HepG2 (cell line): ENCODE measurements around the gene STK32C. TPM values are rescaled to one million over a fixed set of nuclear protein-coding genes. Genes with fewer than 3 reads are reported as not detected.

Source experiments
- ATAC-seq: fragments of 200-7000 bp; cut with Tn5 transposase; 3 replicates; pipeline ENCODE4 v1.9.1; 2020; ENCODE audit warnings: mild to moderate bottlenecking, moderate library complexity
- BruUV-seq: library from RNA; stranded (reverse); fragments of 400-500 nt; replicated peaks from 2 replicates; lab custom pipeline; 2021; lab: Mats Ljungman, UMichigan
- CTCF ChIA-PET: fragments of 300-600 bp; formaldehyde crosslinking; extraction: SDS; loops from one replicate; lab custom pipeline; 2021; ENCODE audit warnings: low total read pairs, inconsistent platforms, low intra/inter-chr PET ratio; lab: Yijun Ruan, JAX
- POLR2A ChIA-PET: fragments of 350-600 bp; sonication (Branson Sonifier 250); formaldehyde crosslinking; loops from one replicate; lab custom pipeline; 2020; ENCODE audit warnings: antibody characterized with exemption, inconsistent platforms; lab: Yijun Ruan, JAX
- DNase-seq: peaks from one replicate; pipeline ENCODE4 v3.0.0-alpha.2; 2015; ENCODE audit warnings: low spot score
- FAIRE-seq: peaks from 3 replicates; lab custom pipeline; 2011; peaks lifted over from hg19 to GRCh38; lab: Jason Lieb, UNC
- H2AFZ ChIP-seq: one replicate; pipeline ENCODE4 v1.6.1; 2011; ENCODE audit warnings: low read length, inconsistent platforms
- H3K27ac ChIP-seq: fragments of 300-600 bp; 3 replicates; pipeline ENCODE4 v1.8.0; 2011; ENCODE audit warnings: mixed run types, mild to moderate bottlenecking, mixed read lengths, low read length, inconsistent platforms; ENCODE audit not compliant: insufficient read depth; ENCODE audit errors: extremely low read length
- H3K27me3 ChIP-seq, 2 experiments: fragments of 200-600 bp in 1 of 2; 2 replicates in 1 of 2; 3 replicates in 1 of 2; pipeline versions ENCODE4 v1.6.0 to v1.8.0; 2011; ENCODE audit warnings: low read length in 2 of 2, mild to moderate bottlenecking in 2 of 2, moderate library complexity in 2 of 2, inconsistent platforms in 1 of 2; ENCODE audit not compliant: insufficient read depth in 2 of 2, control insufficient read depth in 1 of 2
- H3K36me3 ChIP-seq, 2 experiments: fragments of 200-600 bp in 1 of 2; replicated peaks in 1 of 2; 2 replicates in 1 of 2; 3 replicates in 1 of 2; pipeline versions ENCODE4 v1.5.1 to v1.8.0; 2011; ENCODE audit warnings: low read length in 2 of 2, inconsistent platforms in 1 of 2; ENCODE audit not compliant: insufficient read depth in 2 of 2, control insufficient read depth in 1 of 2
- H3K4me1 ChIP-seq: 2 replicates; pipeline ENCODE4 v1.5.1; 2012; ENCODE audit warnings: low read length, inconsistent platforms; ENCODE audit not compliant: insufficient read depth
- H3K4me2 ChIP-seq: 2 replicates; pipeline ENCODE4 v1.6.0; 2011; ENCODE audit warnings: low read depth, low read length, inconsistent platforms
- H3K4me3 ChIP-seq, 3 experiments: fragments of 200-600 bp in 1 of 3; sonication (generic), shearing (Covaris generic) in 1 of 3; replicated peaks in 1 of 3; 2 replicates each; pipeline ENCODE4 v1.5.1; 2011 to 2016; ENCODE audit warnings: low read length in 3 of 3, inconsistent platforms in 2 of 3, low read depth in 2 of 3, mild to moderate bottlenecking in 2 of 3, control low read depth in 1 of 3, mixed read lengths in 1 of 3; ENCODE audit not compliant: insufficient read depth in 1 of 3
- H3K79me2 ChIP-seq: one replicate; pipeline ENCODE4 v1.6.1; 2011; ENCODE audit warnings: low read length, inconsistent platforms; ENCODE audit not compliant: insufficient read depth
- H3K9ac ChIP-seq: 2 replicates; pipeline ENCODE4 v1.6.0; 2011; ENCODE audit warnings: mild to moderate bottlenecking, low read depth, low read length, inconsistent platforms; ENCODE audit not compliant: insufficient read depth
- H3K9me3 ChIP-seq: 2 replicates; pipeline ENCODE4 v1.5.1; 2012; ENCODE audit warnings: mild to moderate bottlenecking, low read length
- H4K20me1 ChIP-seq: 2 replicates; pipeline ENCODE4 v1.6.0; 2011; ENCODE audit warnings: inconsistent platforms, mild to moderate bottlenecking, low read length, moderate library complexity; ENCODE audit not compliant: insufficient read depth
- BRF2 ChIP-seq: sonication (generic); formaldehyde crosslinking; IDR thresholded peaks from 2 replicates; pipeline ENCODE4 v1.8.1; 2022; ENCODE audit warnings: mild to moderate bottlenecking, missing genetic modification reagents
- CBFB ChIP-seq: sonication (generic); formaldehyde crosslinking; IDR thresholded peaks from 2 replicates; pipeline ENCODE4 v1.4.0; 2020; ENCODE audit warnings: missing genetic modification reagents
- CERS6 ChIP-seq: sonication (generic); formaldehyde crosslinking; IDR thresholded peaks from 2 replicates; pipeline ENCODE4 v1.5.0; 2020; ENCODE audit warnings: missing genetic modification reagents
- DR1 ChIP-seq: sonication (generic); formaldehyde crosslinking; IDR thresholded peaks from 2 replicates; pipeline ENCODE4 v1.8.0; 2021; ENCODE audit warnings: mild to moderate bottlenecking, missing genetic modification reagents, inconsistent platforms
- GABPA ChIP-seq, 2 experiments: IDR thresholded peaks; 2 replicates each; pipeline ENCODE4 v1.6.1; 2011 to 2016; ENCODE audit warnings: low read depth in 2 of 2, low read length in 1 of 2, missing biosample characterization in 1 of 2, missing genetic modification characterization in 1 of 2
- KDM6A ChIP-seq: IDR thresholded peaks from 2 replicates; pipeline ENCODE4 v1.6.1; 2016; ENCODE audit warnings: low read depth
- MBNL3 ChIP-seq: fragments of 250-450 bp; sonication (Bioruptor Pico); conservative IDR thresholded peaks from 2 replicates; pipeline ENCODE4 v1.8.0; 2022; ENCODE audit warnings: mild to moderate bottlenecking, inconsistent platforms
- MTA3 ChIP-seq: sonication (generic); formaldehyde crosslinking; IDR thresholded peaks from 2 replicates; pipeline ENCODE4 v1.4.0; 2020; ENCODE audit warnings: missing genetic modification reagents
- MYC ChIP-seq: sonication (generic); formaldehyde crosslinking; IDR thresholded peaks from 2 replicates; pipeline ENCODE4 v1.9.0; 2021; ENCODE audit warnings: missing genetic modification reagents, borderline replicate concordance
- NCOR1 ChIP-seq: fragments of 200-600 bp; sonication (generic); IDR thresholded peaks from 2 replicates; pipeline ENCODE4 v1.7.0; 2017; ENCODE audit warnings: antibody characterized with exemption, low read length, borderline replicate concordance
- RFXAP ChIP-seq: sonication (generic); formaldehyde crosslinking; IDR thresholded peaks from 2 replicates; pipeline ENCODE4 v1.4.0; 2020; ENCODE audit warnings: missing genetic modification reagents, borderline replicate concordance
- SAP130 ChIP-seq: IDR thresholded peaks from 2 replicates; pipeline ENCODE4 v1.6.1; 2016; ENCODE audit warnings: low read depth
- SMAD9 ChIP-seq: sonication (generic); formaldehyde crosslinking; IDR thresholded peaks from 2 replicates; pipeline ENCODE4 v1.5.1; 2020; ENCODE audit warnings: mild to moderate bottlenecking, missing genetic modification reagents
- STAT6 ChIP-seq: sonication (generic); formaldehyde crosslinking; IDR thresholded peaks from 2 replicates; pipeline ENCODE4 v1.4.0; 2020; ENCODE audit warnings: missing genetic modification reagents, mild to moderate bottlenecking, borderline replicate concordance
- ZFP37 ChIP-seq: sonication (generic); formaldehyde crosslinking; IDR thresholded peaks from 2 replicates; pipeline ENCODE4 v1.4.0; 2020; ENCODE audit warnings: missing genetic modification reagents, borderline replicate concordance
- ZNF24 ChIP-seq: fragments of 450-650 bp; IDR thresholded peaks from 2 replicates; pipeline ENCODE4 v1.6.1; 2017; ENCODE audit warnings: antibody characterized with exemption, mild to moderate bottlenecking
- ZNF468 ChIP-seq: sonication (generic); formaldehyde crosslinking; IDR thresholded peaks from 2 replicates; pipeline ENCODE4 v1.8.0; 2022; ENCODE audit warnings: mild to moderate bottlenecking, moderate library complexity, missing genetic modification reagents
- WGBS: methylation state at CpG from one replicate; pipeline ENCODE4 v1.1.6; 2017; ENCODE audit warnings: low lambda C conversion rate; 5-methylcytosine and 5-hydroxymethylcytosine counted together
- in situ Hi-C: cut with HindIII; loops from 2 replicates; pipeline ENCODE4 v1.10.0; 2017; ENCODE audit warnings: low pct_unique_long_range_greater_than_20kb; ENCODE audit not compliant: extremely low pct_ligation_motif_present
- intact Hi-C: fragments of 100-400 bp; cut with micrococcal nuclease; formaldehyde crosslinking; loops from one replicate; pipeline ENCODE4 v1.10.0; 2022; ENCODE audit not compliant: unreplicated experiment
- polyA plus RNA-seq, 8 experiments: library from polyadenylated mRNA; depleted of rRNA in 3 of 8; stranded (reverse) in 7 of 8; unstranded in 1 of 8; fragments of >200 nt; fragmentation: Illumina TruSeq in 4 of 8; extraction: Trizol in 4 of 8; gene quantifications; 2 replicates each; pipeline versions ENCODE4 v1.2.1 to v1.2.3, GENCODE V29; 2011 to 2016; ENCODE audit warnings: low read depth in 4 of 8, missing spikeins in 1 of 8, mixed read lengths in 1 of 8; ENCODE audit not compliant: insufficient read depth in 1 of 8
- total RNA-seq, 5 experiments: library from RNA; depleted of rRNA; stranded (reverse); fragments of >200 nt; fragmentation: Illumina TruSeq; extraction: Trizol; gene quantifications; 2 replicates each; pipeline ENCODE4 v1.2.3, GENCODE V29; 2016; ENCODE audit warnings: low read depth in 1 of 5
- TF ChIP-seq, protein P1 (sequence below): IDR thresholded peaks from 2 replicates; pipeline ENCODE4 v1.6.1; 2016; ENCODE audit warnings: low read depth, borderline replicate concordance

STK32C gene
- total and polyA plus RNA-seq, 2 of the 13 experiments (the other 11 are each of a cell fraction or from before 2014, with no cell fraction given) = 10.9 to 19.4 TPM

- FAIRE-seq (no peak), ATAC-seq (no peak), DNase-seq (no peak)
- no peak overlapping the region for H2AFZ ChIP-seq
- H3K4me1 ChIP-seq = no peaks in the 10 kb centered on the region
- in situ Hi-C loops = no loop called here
- TF ChIP-seq NCOR1 (no peak), MYC (no peak), ZNF468 (no peak), MTA3 (CRISPR knock-in tag) (no peak), STAT6 (CRISPR knock-in tag) (no peak), CBFB (CRISPR knock-in tag) (no peak), GABPA (IDR thresholded peaks at IDR 0.05; ENCODE audit: low read depth, low read length) (no peak), GABPA (CRISPR knock-in tag; IDR thresholded peaks at IDR 0.05; ENCODE audit: low read depth) (no peak), BRF2 (no peak), MBNL3 (CRISPR knock-in tag) (no peak), ZFP37 (CRISPR knock-in tag) (no peak), KDM6A (CRISPR knock-in tag) (no peak), DR1 (CRISPR knock-in tag) (no peak), SMAD9 (CRISPR knock-in tag) (no peak), CERS6 (CRISPR knock-in tag) (no peak), RFXAP (CRISPR knock-in tag) (no peak), SAP130 (CRISPR knock-in tag) (no peak), ZNF24 (no peak)
- TF ChIP-seq, protein P1, sequence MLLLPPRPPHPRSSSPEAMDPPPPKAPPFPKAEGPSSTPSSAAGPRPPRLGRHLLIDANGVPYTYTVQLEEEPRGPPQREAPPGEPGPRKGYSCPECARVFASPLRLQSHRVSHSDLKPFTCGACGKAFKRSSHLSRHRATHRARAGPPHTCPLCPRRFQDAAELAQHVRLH = no peak
- H3K79me2 ChIP-seq = no peaks in the 10 kb centered on the region
- BruUV-seq = no TSS peak
- WGBS = 93% methylated on average over 14 of the region's 25 CpGs
- no peak overlapping the region for H3K27ac ChIP-seq
- POLR2A ChIA-PET = no interaction called here
- no peak overlapping the region for H3K9ac ChIP-seq
- H3K9me3 ChIP-seq = no peaks in the 10 kb centered on the region
- H3K36me3 ChIP-seq = no peaks in the 10 kb centered on the region
- intact Hi-C loops = no loop called here
- H3K27me3 ChIP-seq = no peaks in the 10 kb centered on the region
- no peak overlapping the region for H3K4me2 ChIP-seq
- H4K20me1 ChIP-seq = no peaks in the 10 kb centered on the region
- CTCF ChIA-PET = no interaction called here
- no peak overlapping the region for H3K4me3 ChIP-seq
Measured at GRCh38 chr10:132225073-132225848, 82.5 kb downstream of the STK32C start.
